Smooth muscle cell (in vitro differentiated cells): ENCODE results near the gene TRIM71. TPM values are rescaled to one million over a fixed set of nuclear protein-coding genes. Genes with fewer than 3 reads are reported as not detected.

Source experiments
- DNase-seq: peaks from one replicate; lab custom pipeline; 2025; ENCODE audit not compliant: unreplicated experiment; lab: John Stamatoyannopoulos, UW
- H2AFZ ChIP-seq: fragments of 200-600 bp; sonication (generic); 2 replicates; pipeline ENCODE4 v1.6.0; 2016; ENCODE audit warnings: antibody characterized with exemption, low read depth, mild to moderate bottlenecking
- H3F3A ChIP-seq: fragments of 200-600 bp; sonication (generic); 2 replicates; pipeline ENCODE4 v1.6.0; 2017; ENCODE audit warnings: antibody characterized with exemption, low read depth
- H3K27ac ChIP-seq: fragments of 200-600 bp; sonication (generic); 2 replicates; pipeline ENCODE4 v1.5.1; 2016; ENCODE audit warnings: low read depth, mild to moderate bottlenecking
- H3K27me3 ChIP-seq: fragments of 200-600 bp; sonication (generic); 2 replicates; pipeline ENCODE4 v1.6.1; 2016; ENCODE audit warnings: low read depth, mild to moderate bottlenecking
- H3K36me3 ChIP-seq: fragments of 200-600 bp; sonication (generic); 2 replicates; pipeline ENCODE4 v1.5.1; 2016; ENCODE audit warnings: low read depth
- H3K4me1 ChIP-seq: fragments of 200-600 bp; sonication (generic); 2 replicates; pipeline ENCODE4 v1.5.1; 2016; ENCODE audit warnings: low read depth
- H3K4me2 ChIP-seq: fragments of 200-600 bp; sonication (generic); 2 replicates; pipeline ENCODE4 v1.6.0; 2016; ENCODE audit warnings: mild to moderate bottlenecking
- H3K4me3 ChIP-seq: fragments of 200-600 bp; sonication (generic); 2 replicates; pipeline ENCODE4 v1.5.1; 2016; ENCODE audit warnings: mild to moderate bottlenecking
- H3K79me2 ChIP-seq: fragments of 200-600 bp; sonication (generic); 2 replicates; pipeline ENCODE4 v1.6.0; 2016; ENCODE audit warnings: low read depth, mild to moderate bottlenecking
- H3K9ac ChIP-seq: fragments of 200-600 bp; sonication (generic); 2 replicates; pipeline ENCODE4 v1.6.0; 2016; ENCODE audit warnings: low read depth
- H3K9me3 ChIP-seq: fragments of 200-600 bp; sonication (generic); replicated peaks from 2 replicates; pipeline ENCODE4 v1.5.1; 2016; ENCODE audit warnings: low read depth
- H4K20me1 ChIP-seq: fragments of 200-600 bp; sonication (generic); 2 replicates; pipeline ENCODE4 v1.6.0; 2016; ENCODE audit warnings: low read depth
- WGBS: methylation state at CpG from one replicate; pipeline ENCODE4 v1.1.7; 2016; ENCODE audit warnings: low lambda C conversion rate; 5-methylcytosine and 5-hydroxymethylcytosine counted together
- polyA plus RNA-seq: library from polyadenylated mRNA; unstranded; fragments of >200 nt; fragmentation: Nextera tagmentation; extraction: Ambion mirVana; gene quantifications from 2 replicates; pipeline ENCODE4 v1.2.1, GENCODE V29; 2016
- total RNA-seq: library from RNA; depleted of rRNA; stranded (reverse); fragments of >200 nt; gene quantifications from 2 replicates; pipeline ENCODE4 v1.2.3, GENCODE V29; 2014
- TF ChIP-seq, protein P1 (sequence below): fragments of 200-600 bp; sonication (generic); IDR thresholded peaks from 2 replicates; pipeline ENCODE4 v1.5.1; 2017; ENCODE audit warnings: borderline replicate concordance, mild to moderate bottlenecking, antibody characterized with exemption; ENCODE audit not compliant: insufficient read depth, poor library complexity, severe bottlenecking

TRIM71 gene
- total and polyA plus RNA-seq, 2 experiments from 2014 or later = 0.19 to 1.1 TPM

- Histone ChIP-seq H3K4me1 (peaks cover 11% of the 10 kb centered on the region), H2AFZ (no peak overlapping the region), H3K9ac (no peak overlapping the region), H3K9me3 (no peaks in the 10 kb centered on the region), H3F3A (no peaks in the 10 kb centered on the region), H3K4me2 (no peak overlapping the region), H3K27me3 (no peaks in the 10 kb centered on the region), H3K36me3 (no peaks in the 10 kb centered on the region), H4K20me1 (no peaks in the 10 kb centered on the region), H3K27ac (no peak overlapping the region), H3K4me3 (no peak overlapping the region), H3K79me2 (peaks cover 3% of the 10 kb centered on the region)
- TF ChIP-seq, protein P1, sequence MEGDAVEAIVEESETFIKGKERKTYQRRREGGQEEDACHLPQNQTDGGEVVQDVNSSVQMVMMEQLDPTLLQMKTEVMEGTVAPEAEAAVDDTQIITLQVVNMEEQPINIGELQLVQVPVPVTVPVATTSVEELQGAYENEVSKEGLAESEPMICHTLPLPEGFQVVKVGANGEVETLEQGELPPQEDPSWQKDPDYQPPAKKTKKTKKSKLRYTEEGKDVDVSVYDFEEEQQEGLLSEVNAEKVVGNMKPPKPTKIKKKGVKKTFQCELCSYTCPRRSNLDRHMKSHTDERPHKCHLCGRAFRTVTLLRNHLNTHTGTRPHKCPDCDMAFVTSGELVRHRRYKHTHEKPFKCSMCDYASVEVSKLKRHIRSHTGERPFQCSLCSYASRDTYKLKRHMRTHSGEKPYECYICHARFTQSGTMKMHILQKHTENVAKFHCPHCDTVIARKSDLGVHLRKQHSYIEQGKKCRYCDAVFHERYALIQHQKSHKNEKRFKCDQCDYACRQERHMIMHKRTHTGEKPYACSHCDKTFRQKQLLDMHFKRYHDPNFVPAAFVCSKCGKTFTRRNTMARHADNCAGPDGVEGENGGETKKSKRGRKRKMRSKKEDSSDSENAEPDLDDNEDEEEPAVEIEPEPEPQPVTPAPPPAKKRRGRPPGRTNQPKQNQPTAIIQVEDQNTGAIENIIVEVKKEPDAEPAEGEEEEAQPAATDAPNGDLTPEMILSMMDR = no peak
- 75% methylated on average over 5 of the region's 5 CpGs for WGBS
- DNase-seq = no peak
Observed at GRCh38 chr3:32861681-32862080, 43.9 kb downstream of the TRIM71 start.

DNA sequence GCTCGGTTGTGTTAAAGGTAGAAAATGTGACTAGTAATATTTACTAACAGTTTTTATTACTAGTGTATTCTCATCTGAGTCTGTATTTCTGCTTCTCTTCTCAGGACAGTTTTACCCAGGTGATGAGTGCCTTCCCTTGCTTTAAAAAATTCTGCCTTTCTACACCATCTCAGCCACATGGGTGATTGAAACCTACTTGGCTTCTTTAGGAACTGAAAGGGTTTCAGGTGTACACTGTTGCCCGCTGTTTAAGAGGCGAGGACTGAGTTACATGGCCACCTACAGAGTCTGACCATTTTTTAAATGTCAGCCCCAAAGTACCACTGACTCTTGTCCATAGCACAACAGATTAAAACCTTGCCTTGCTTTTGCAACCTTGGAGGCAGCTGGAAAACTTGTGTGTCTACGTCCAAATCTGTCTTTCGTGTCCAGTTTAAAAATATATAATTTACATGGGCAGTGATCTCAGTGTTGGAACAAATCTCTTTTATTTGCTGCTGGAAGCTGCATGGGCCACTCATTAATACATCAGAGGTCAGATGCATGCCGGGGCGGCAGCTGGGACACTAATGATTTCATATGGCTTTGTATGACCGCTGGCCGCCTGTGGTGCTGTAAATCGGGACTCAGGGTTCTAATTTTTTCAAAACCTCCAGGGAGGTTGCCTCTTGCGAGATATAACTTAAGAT lies 44.6 kb downstream of the TRIM71 start:
- no peak overlapping the region for H2AFZ ChIP-seq
- no peaks in the 10 kb centered on the region for H3F3A ChIP-seq
- peaks cover 18% of the 10 kb centered on the region for H3K4me1 ChIP-seq
- TF ChIP-seq, protein P1 = no peak
- no peak overlapping the region for H3K27ac ChIP-seq
- H3K4me2 ChIP-seq = no peak overlapping the region
- no peak for DNase-seq
- H3K9me3 ChIP-seq = no peaks in the 10 kb centered on the region
- H4K20me1 ChIP-seq = no peaks in the 10 kb centered on the region
- peaks cover 3% of the 10 kb centered on the region for H3K79me2 ChIP-seq
- H3K27me3 ChIP-seq = no peaks in the 10 kb centered on the region
- H3K9ac ChIP-seq = no peak overlapping the region
- H3K36me3 ChIP-seq = no peaks in the 10 kb centered on the region
- H3K4me3 ChIP-seq = no peak overlapping the region
- 89% methylated on average over 11 of the region's 11 CpGs for WGBS

DNA sequence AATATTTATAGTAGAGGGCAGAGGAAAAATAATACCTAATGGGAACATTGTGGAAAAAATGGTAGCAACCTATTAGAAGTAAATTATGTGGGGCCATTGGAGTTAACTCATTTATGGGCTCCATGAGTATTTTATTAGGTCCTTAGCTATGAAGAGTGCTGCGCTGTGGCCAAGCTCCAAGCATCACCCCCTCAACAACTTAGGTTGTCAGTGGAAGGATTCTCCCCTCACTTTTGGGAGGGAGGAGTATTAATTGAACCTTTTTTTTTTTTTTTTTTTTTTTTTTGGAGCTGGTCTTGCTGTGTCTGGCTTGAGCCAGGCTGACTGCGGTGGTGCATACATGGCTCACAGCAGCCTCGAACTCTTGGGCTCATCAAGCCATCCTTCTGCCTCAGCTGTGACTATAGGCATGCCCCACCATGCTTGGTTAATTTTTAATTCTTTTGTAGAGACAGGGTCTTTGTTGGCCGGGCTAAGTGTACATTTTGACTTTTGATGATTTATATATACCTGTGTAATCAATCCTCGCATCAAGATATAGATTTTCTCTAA lies 45.2 kb downstream of the TRIM71 start:
- H3K4me1 ChIP-seq = peaks cover 22% of the 10 kb centered on the region
- no peaks in the 10 kb centered on the region for H3K27me3 ChIP-seq
- H3K79me2 ChIP-seq = peaks cover 3% of the 10 kb centered on the region
- 95% methylated on average over 5 of the region's 5 CpGs for WGBS
- no peak overlapping the region for H3K27ac ChIP-seq
- no peaks in the 10 kb centered on the region for H4K20me1 ChIP-seq
- H3F3A ChIP-seq = no peaks in the 10 kb centered on the region
- no peak overlapping the region for H2AFZ ChIP-seq
- H3K4me2 ChIP-seq = no peak overlapping the region
- H3K36me3 ChIP-seq = no peaks in the 10 kb centered on the region
- no peaks in the 10 kb centered on the region for H3K9me3 ChIP-seq
- H3K4me3 ChIP-seq = no peak overlapping the region
- TF ChIP-seq, protein P1 = no peak
- no peak for DNase-seq
- no peak overlapping the region for H3K9ac ChIP-seq

DNA sequence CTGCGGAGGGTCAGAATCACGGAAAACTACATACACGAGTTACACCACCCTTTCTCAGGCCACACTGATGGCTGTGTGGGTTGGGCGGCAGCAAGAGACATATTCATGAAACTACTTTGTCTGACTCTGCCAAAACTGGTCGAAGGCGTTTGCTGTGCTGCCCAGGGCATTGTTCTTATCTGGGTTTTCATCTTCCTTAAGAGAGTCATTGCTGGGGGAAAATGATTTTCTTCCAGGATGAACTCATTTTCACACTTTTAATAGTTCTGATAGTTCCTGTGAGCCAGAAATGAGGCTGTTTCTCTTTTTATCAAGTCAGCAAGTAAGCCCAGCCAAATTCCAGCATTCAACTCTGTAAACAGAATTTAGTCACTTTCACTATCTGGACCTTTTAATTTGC lies 47.6 kb downstream of the TRIM71 start:
- no peaks in the 10 kb centered on the region for H3F3A ChIP-seq
- H3K27ac ChIP-seq = no peak overlapping the region
- no peak overlapping the region for H3K4me3 ChIP-seq
- DNase-seq = no peak
- H4K20me1 ChIP-seq = no peaks in the 10 kb centered on the region
- H3K9me3 ChIP-seq = no peaks in the 10 kb centered on the region
- peak overlapping the region; percentile 62 for H3K4me2 ChIP-seq
- peaks cover 43% of the 10 kb centered on the region for H3K4me1 ChIP-seq
- H3K27me3 ChIP-seq = no peaks in the 10 kb centered on the region
- 12% methylated on average over 6 of the region's 6 CpGs for WGBS
- no peak overlapping the region for H3K9ac ChIP-seq
- TF ChIP-seq, protein P1 = no peak
- peaks cover 6% of the 10 kb centered on the region for H3K79me2 ChIP-seq
- no peaks in the 10 kb centered on the region for H3K36me3 ChIP-seq
- no peak overlapping the region for H2AFZ ChIP-seq
